Measurements from ENCODE around the gene BIN1. TPM values are rescaled to one million over a fixed set of nuclear protein-coding genes. Genes with fewer than 3 reads are reported as not detected.
A peak's percentile ranks its signal among the peaks of the same experiment; 100 is the strongest.

Gene BIN1
- total RNA-seq, 2 donors from 2014 or later: 7.6 to 15.3 TPM

- no peaks in the 10 kb centered on the region for H3K27me3 ChIP-seq
- DNase-seq (ENCODE audit: low spot score): no peak
- peaks cover 0 to 43% of the 10 kb centered on the region in 2 donors for H3K4me1 ChIP-seq
- no peaks in the 10 kb centered on the region for H3K9me3 ChIP-seq
- H3K4me3 ChIP-seq: no peak overlapping the region
- H3K27ac ChIP-seq: peak overlapping the region; percentile 71 to 80
- no peak for TF ChIP-seq CTCF (IDR thresholded peaks at IDR 0.05)
- no peaks in the 10 kb centered on the region for H3K36me3 ChIP-seq
These were observed 19.0 kb downstream of the BIN1 start for GRCh38 chr2:127087791-127088495.

- Histone ChIP-seq H3K4me3 (peak overlapping the region; percentile 4 to 34), H3K4me1 (peaks cover 0 to 48% of the 10 kb centered on the region in 2 donors), H3K27ac (peak overlapping the region; percentile 71 to 80), H3K27me3 (no peaks in the 10 kb centered on the region), H3K9me3 (no peaks in the 10 kb centered on the region), H3K36me3 (no peaks in the 10 kb centered on the region)
- TF ChIP-seq CTCF (IDR thresholded peaks at IDR 0.05): no peak
- DNase-seq (ENCODE audit: low spot score): peak; percentile 90
These were observed 19.8 kb downstream of the BIN1 start for GRCh38 chr2:127086990-127087790.

GRCh38 chr2:127085317-127085681 lies 21.7 kb downstream of the BIN1 start:
- Histone ChIP-seq H3K4me3 (no peak overlapping the region), H3K4me1 (peaks cover 0 to 64% of the 10 kb centered on the region in 2 donors), H3K27me3 (no peaks in the 10 kb centered on the region), H3K27ac (peak overlapping the region; percentile 47 to 62), H3K36me3 (no peaks in the 10 kb centered on the region), H3K9me3 (no peaks in the 10 kb centered on the region)
- DNase-seq (ENCODE audit: low spot score): no peak
- TF ChIP-seq CTCF (IDR thresholded peaks at IDR 0.05): no peak

- TF ChIP-seq CTCF (IDR thresholded peaks at IDR 0.05): no peak
- DNase-seq (ENCODE audit: low spot score): no peak
These were observed 22.2 kb downstream of the BIN1 start for GRCh38 chr2:127084611-127085316.

GRCh38 chr2:127083819-127084503 lies 23.0 kb downstream of the BIN1 start:
- Histone ChIP-seq H3K9me3 (no peaks in the 10 kb centered on the region), H3K4me3 (no peak overlapping the region), H3K27ac (peak overlapping the region; percentile 47 to 62), H3K27me3 (no peaks in the 10 kb centered on the region), H3K4me1 (peaks cover 0 to 64% of the 10 kb centered on the region in 2 donors), H3K36me3 (no peaks in the 10 kb centered on the region)
- no peak for TF ChIP-seq CTCF (IDR thresholded peaks at IDR 0.05)
- peak; percentile 94 for DNase-seq (ENCODE audit: low spot score)

More at GRCh38 chr2:127084611-127085316, 22.2 kb downstream of the BIN1 start:
- Histone ChIP-seq H3K4me3 (no peak overlapping the region), H3K27ac (peak overlapping the region; percentile 47 to 62), H3K36me3 (no peaks in the 10 kb centered on the region), H3K27me3 (no peaks in the 10 kb centered on the region), H3K4me1 (peaks cover 0 to 64% of the 10 kb centered on the region in 2 donors), H3K9me3 (no peaks in the 10 kb centered on the region)
